Measurements from ENCODE around the gene DNAJC13.

The DNAJC13 gene

GRCh38 chr3:132469326-132469725, 52.0 kb downstream of the DNAJC13 start:
- Histone ChIP-seq H3K36me3 (ENCODE audit: control insufficient read depth, insufficient read depth, low read length) (peaks cover 60% of the 10 kb centered on the region), H3K27ac (ENCODE audit: low read depth, low read length, severe bottlenecking) (no peak overlapping the region)

GRCh38 chr3:132486099-132486498, 68.8 kb downstream of the DNAJC13 start:
- no peak overlapping the region for H3K27ac ChIP-seq (ENCODE audit: low read depth, low read length, severe bottlenecking)
- H3K4me3 ChIP-seq (ENCODE audit: extremely low read depth, insufficient read depth, low read length, poor library complexity, severe bottlenecking) = no peak overlapping the region
- no peaks in the 10 kb centered on the region for H3K9me3 ChIP-seq (ENCODE audit: control insufficient read depth, low read length)
- H3K36me3 ChIP-seq (ENCODE audit: control insufficient read depth, insufficient read depth, low read length) = peaks cover 52% of the 10 kb centered on the region
- H3K4me1 ChIP-seq (ENCODE audit: control insufficient read depth, insufficient read depth, low read length, poor library complexity, severe bottlenecking) = no peaks in the 10 kb centered on the region
- WGBS, 2 experiments (ENCODE audit: insufficient coverage in 2 of 2) = no CpG with 5 or more reads among the region's 3 CpGs

More at GRCh38 chr3:132469326-132469725, 52.0 kb downstream of the DNAJC13 start:
- WGBS, 2 experiments (ENCODE audit: insufficient coverage in 2 of 2) = no CpG with 5 or more reads among the region's 1 CpG
- Histone ChIP-seq H3K4me3 (ENCODE audit: extremely low read depth, insufficient read depth, low read length, poor library complexity, severe bottlenecking) (no peak overlapping the region), H3K9me3 (ENCODE audit: control insufficient read depth, low read length) (no peaks in the 10 kb centered on the region), H3K4me1 (ENCODE audit: control insufficient read depth, insufficient read depth, low read length, poor library complexity, severe bottlenecking) (no peaks in the 10 kb centered on the region)

GRCh38 chr3:132488151-132488550, 70.8 kb downstream of the DNAJC13 start:
- Histone ChIP-seq H3K36me3 (ENCODE audit: control insufficient read depth, insufficient read depth, low read length) (peaks cover 57% of the 10 kb centered on the region), H3K4me3 (ENCODE audit: extremely low read depth, insufficient read depth, low read length, poor library complexity, severe bottlenecking) (no peak overlapping the region), H3K9me3 (ENCODE audit: control insufficient read depth, low read length) (no peaks in the 10 kb centered on the region), H3K27ac (ENCODE audit: low read depth, low read length, severe bottlenecking) (no peak overlapping the region), H3K4me1 (ENCODE audit: control insufficient read depth, insufficient read depth, low read length, poor library complexity, severe bottlenecking) (no peaks in the 10 kb centered on the region)
- no CpG with 5 or more reads among the region's 2 CpGs for WGBS, 2 experiments (ENCODE audit: insufficient coverage in 2 of 2)

GRCh38 chr3:132499071-132499470, 81.8 kb downstream of the DNAJC13 start:
- H3K27ac ChIP-seq (ENCODE audit: low read depth, low read length, severe bottlenecking) = no peak overlapping the region
- H3K36me3 ChIP-seq (ENCODE audit: control insufficient read depth, insufficient read depth, low read length) = peaks cover 84% of the 10 kb centered on the region
- 100% methylated on average over 1 to 2 of the region's 3 CpGs for WGBS, 2 experiments (ENCODE audit: insufficient coverage in 2 of 2)
- no peaks in the 10 kb centered on the region for H3K4me1 ChIP-seq (ENCODE audit: control insufficient read depth, insufficient read depth, low read length, poor library complexity, severe bottlenecking)
- no peaks in the 10 kb centered on the region for H3K9me3 ChIP-seq (ENCODE audit: control insufficient read depth, low read length)
- H3K4me3 ChIP-seq (ENCODE audit: extremely low read depth, insufficient read depth, low read length, poor library complexity, severe bottlenecking) = no peak overlapping the region

GRCh38 chr3:132503559-132503958, 86.3 kb downstream of the DNAJC13 start:
- H3K36me3 ChIP-seq (ENCODE audit: control insufficient read depth, insufficient read depth, low read length) = peaks cover 86% of the 10 kb centered on the region
- H3K27ac ChIP-seq (ENCODE audit: low read depth, low read length, severe bottlenecking) = no peak overlapping the region
- WGBS, 2 experiments (ENCODE audit: insufficient coverage in 2 of 2) = no CpG with 5 or more reads among the region's 1 CpG
- no peaks in the 10 kb centered on the region for H3K4me1 ChIP-seq (ENCODE audit: control insufficient read depth, insufficient read depth, low read length, poor library complexity, severe bottlenecking)
- H3K4me3 ChIP-seq (ENCODE audit: extremely low read depth, insufficient read depth, low read length, poor library complexity, severe bottlenecking) = no peak overlapping the region
- H3K9me3 ChIP-seq (ENCODE audit: control insufficient read depth, low read length) = no peaks in the 10 kb centered on the region

- peaks cover 87% of the 10 kb centered on the region for H3K36me3 ChIP-seq (ENCODE audit: control insufficient read depth, insufficient read depth, low read length)
- H3K27ac ChIP-seq (ENCODE audit: low read depth, low read length, severe bottlenecking) = no peak overlapping the region
- no peaks in the 10 kb centered on the region for H3K4me1 ChIP-seq (ENCODE audit: control insufficient read depth, insufficient read depth, low read length, poor library complexity, severe bottlenecking)
- no peaks in the 10 kb centered on the region for H3K9me3 ChIP-seq (ENCODE audit: control insufficient read depth, low read length)
- no peak overlapping the region for H3K4me3 ChIP-seq (ENCODE audit: extremely low read depth, insufficient read depth, low read length, poor library complexity, severe bottlenecking)
These were observed 87.2 kb downstream of the DNAJC13 start for GRCh38 chr3:132504375-132504933.

GRCh38 chr3:132507657-132508056, 90.4 kb downstream of the DNAJC13 start:
- H3K4me3 ChIP-seq (ENCODE audit: extremely low read depth, insufficient read depth, low read length, poor library complexity, severe bottlenecking) = no peak overlapping the region
- 86 to 92% methylated on average over 1 to 3 of the region's 4 CpGs for WGBS, 2 experiments (ENCODE audit: insufficient coverage in 2 of 2)
- no peak overlapping the region for H3K27ac ChIP-seq (ENCODE audit: low read depth, low read length, severe bottlenecking)
- H3K36me3 ChIP-seq (ENCODE audit: control insufficient read depth, insufficient read depth, low read length) = peaks cover 79% of the 10 kb centered on the region
- no peaks in the 10 kb centered on the region for H3K4me1 ChIP-seq (ENCODE audit: control insufficient read depth, insufficient read depth, low read length, poor library complexity, severe bottlenecking)
- H3K9me3 ChIP-seq (ENCODE audit: control insufficient read depth, low read length) = no peaks in the 10 kb centered on the region

GRCh38 chr3:132509096-132509495, 91.8 kb downstream of the DNAJC13 start:
- no peak overlapping the region for H3K4me3 ChIP-seq (ENCODE audit: extremely low read depth, insufficient read depth, low read length, poor library complexity, severe bottlenecking)
- peaks cover 82% of the 10 kb centered on the region for H3K36me3 ChIP-seq (ENCODE audit: control insufficient read depth, insufficient read depth, low read length)
- H3K27ac ChIP-seq (ENCODE audit: low read depth, low read length, severe bottlenecking) = no peak overlapping the region
- no peaks in the 10 kb centered on the region for H3K4me1 ChIP-seq (ENCODE audit: control insufficient read depth, insufficient read depth, low read length, poor library complexity, severe bottlenecking)
- 88 to 100% methylated on average over 1 of the region's 1 CpG for WGBS, 2 experiments (ENCODE audit: insufficient coverage in 2 of 2)
- no peaks in the 10 kb centered on the region for H3K9me3 ChIP-seq (ENCODE audit: control insufficient read depth, low read length)

- H3K4me3 ChIP-seq (ENCODE audit: extremely low read depth, insufficient read depth, low read length, poor library complexity, severe bottlenecking) = no peak overlapping the region
- no peak overlapping the region for H3K27ac ChIP-seq (ENCODE audit: low read depth, low read length, severe bottlenecking)
- peaks cover 82% of the 10 kb centered on the region for H3K36me3 ChIP-seq (ENCODE audit: control insufficient read depth, insufficient read depth, low read length)
- WGBS, 2 experiments (ENCODE audit: insufficient coverage in 2 of 2) = no CpG with 5 or more reads among the region's 1 CpG
- no peaks in the 10 kb centered on the region for H3K4me1 ChIP-seq (ENCODE audit: control insufficient read depth, insufficient read depth, low read length, poor library complexity, severe bottlenecking)
- H3K9me3 ChIP-seq (ENCODE audit: control insufficient read depth, low read length) = no peaks in the 10 kb centered on the region
These were observed 92.2 kb downstream of the DNAJC13 start for GRCh38 chr3:132509506-132509905.

GRCh38 chr3:132513057-132513456, 95.8 kb downstream of the DNAJC13 start:
- H3K4me3 ChIP-seq (ENCODE audit: extremely low read depth, insufficient read depth, low read length, poor library complexity, severe bottlenecking) = no peak overlapping the region
- peaks cover 84% of the 10 kb centered on the region for H3K36me3 ChIP-seq (ENCODE audit: control insufficient read depth, insufficient read depth, low read length)
- H3K4me1 ChIP-seq (ENCODE audit: control insufficient read depth, insufficient read depth, low read length, poor library complexity, severe bottlenecking) = no peaks in the 10 kb centered on the region
- H3K9me3 ChIP-seq (ENCODE audit: control insufficient read depth, low read length) = no peaks in the 10 kb centered on the region
- no peak overlapping the region for H3K27ac ChIP-seq (ENCODE audit: low read depth, low read length, severe bottlenecking)
- WGBS, 2 experiments (ENCODE audit: insufficient coverage in 2 of 2) = 95 to 100% methylated on average over 2 to 3 of the region's 5 CpGs

- Histone ChIP-seq H3K4me3 (ENCODE audit: extremely low read depth, insufficient read depth, low read length, poor library complexity, severe bottlenecking) (no peak overlapping the region), H3K27ac (ENCODE audit: low read depth, low read length, severe bottlenecking) (no peak overlapping the region), H3K9me3 (ENCODE audit: control insufficient read depth, low read length) (no peaks in the 10 kb centered on the region), H3K36me3 (ENCODE audit: control insufficient read depth, insufficient read depth, low read length) (peaks cover 87% of the 10 kb centered on the region), H3K4me1 (ENCODE audit: control insufficient read depth, insufficient read depth, low read length, poor library complexity, severe bottlenecking) (no peaks in the 10 kb centered on the region)
- no CpG with 5 or more reads among the region's 2 CpGs for WGBS, 2 experiments (ENCODE audit: insufficient coverage in 2 of 2)
These were observed 100.0 kb downstream of the DNAJC13 start for GRCh38 chr3:132517311-132517710.

All from mesodermal cell (in vitro differentiated cells).